Activated naive CD4-positive, alpha-beta T cell treated with anti-CD3 and anti-CD28 coated beads, Interleukin-2, amount 10 ng/mL, durations not matched to agents 7 days and 5 days (primary cell): Measurements from ENCODE around the gene CCBE1.

ENCODE experiments used
- CTCF ChIA-PET: fragments of 350-600 bp; sonication (Branson Sonifier 250); formaldehyde crosslinking; loops from one replicate; lab custom pipeline; 2021; ENCODE audit warnings: antibody characterized with exemption; lab: Charles Lee
- DNase-seq: peaks from one replicate; pipeline ENCODE4 v3.0.0-alpha.2; 2020
- H3K27ac Mint-ChIP-seq: one replicate; pipeline ENCODE4 v1.8.0; 2021; ENCODE audit warnings: mild to moderate bottlenecking, moderate library complexity, mixed read lengths
- H3K27me3 Mint-ChIP-seq: one replicate; pipeline ENCODE4 v1.8.0; 2021; ENCODE audit warnings: mild to moderate bottlenecking, mixed read lengths
- H3K36me3 Mint-ChIP-seq: one replicate; pipeline ENCODE4 v1.8.0; 2021; ENCODE audit warnings: mixed read lengths
- H3K4me1 Mint-ChIP-seq: one replicate; pipeline ENCODE4 v1.8.0; 2021; ENCODE audit warnings: mixed read lengths
- H3K4me3 Mint-ChIP-seq: one replicate; pipeline ENCODE4 v1.8.0; 2021; ENCODE audit warnings: mild to moderate bottlenecking, moderate library complexity, mixed read lengths
- H3K9me3 Mint-ChIP-seq: one replicate; pipeline ENCODE4 v1.8.0; 2021; ENCODE audit warnings: mixed read lengths

The CCBE1 gene

GRCh38 chr18:59479776-59480175 is 217.4 kb downstream of the CCBE1 start:
- H3K36me3 Mint-ChIP-seq: no peaks in the 10 kb centered on the region
- CTCF ChIA-PET: no interaction called here
- no peaks in the 10 kb centered on the region for H3K27me3 Mint-ChIP-seq
- H3K9me3 Mint-ChIP-seq: no peaks in the 10 kb centered on the region
- H3K4me3 Mint-ChIP-seq: no peak overlapping the region
- no peaks in the 10 kb centered on the region for H3K4me1 Mint-ChIP-seq
- no peak overlapping the region for H3K27ac Mint-ChIP-seq
- DNase-seq: no peak

- H3K4me1 Mint-ChIP-seq: no peaks in the 10 kb centered on the region
- CTCF ChIA-PET: interaction anchor here (1.1 kb wide), 1 partner anchor 19 kb away, joined by 3 read pairs; no protein-coding TSS in a partner anchor
- no peaks in the 10 kb centered on the region for H3K36me3 Mint-ChIP-seq
- no peak overlapping the region for H3K27ac Mint-ChIP-seq
- DNase-seq: no peak
- H3K4me3 Mint-ChIP-seq: no peak overlapping the region
- H3K27me3 Mint-ChIP-seq: no peaks in the 10 kb centered on the region
- no peaks in the 10 kb centered on the region for H3K9me3 Mint-ChIP-seq
Measured at GRCh38 chr18:59478591-59478990, 218.6 kb downstream of the CCBE1 start.

GRCh38 chr18:59477849-59478248 is 219.4 kb downstream of the CCBE1 start:
- CTCF ChIA-PET: interaction anchor here (1.1 kb wide), 1 partner anchor 18 kb away, joined by 3 read pairs; no protein-coding TSS in a partner anchor
- Mint-ChIP-seq H3K4me3 (no peak overlapping the region), H3K27me3 (no peaks in the 10 kb centered on the region), H3K36me3 (no peaks in the 10 kb centered on the region), H3K9me3 (no peaks in the 10 kb centered on the region), H3K4me1 (no peaks in the 10 kb centered on the region), H3K27ac (no peak overlapping the region)
- no peak for DNase-seq

GRCh38 chr18:59470561-59471121 is 226.6 kb downstream of the CCBE1 start:
- no peak overlapping the region for H3K27ac Mint-ChIP-seq
- no peaks in the 10 kb centered on the region for H3K9me3 Mint-ChIP-seq
- no peaks in the 10 kb centered on the region for H3K4me1 Mint-ChIP-seq
- no peaks in the 10 kb centered on the region for H3K27me3 Mint-ChIP-seq
- DNase-seq: no peak
- no peaks in the 10 kb centered on the region for H3K36me3 Mint-ChIP-seq
- CTCF ChIA-PET: interaction anchor here (2.4 kb wide), 1 partner anchor 11 kb away, joined by 13 read pairs; no protein-coding TSS in a partner anchor
- H3K4me3 Mint-ChIP-seq: no peak overlapping the region

GRCh38 chr18:59469463-59470180 is 227.6 kb downstream of the CCBE1 start:
- no peak overlapping the region for H3K27ac Mint-ChIP-seq
- no peak for DNase-seq
- CTCF ChIA-PET: interaction anchor here (0.6 to 2.4 kb wide), 2 partner anchors 10 to 40 kb away, joined by 3 to 13 read pairs; no protein-coding TSS in a partner anchor
- H3K9me3 Mint-ChIP-seq: no peaks in the 10 kb centered on the region
- peaks cover 3% of the 10 kb centered on the region for H3K27me3 Mint-ChIP-seq
- no peaks in the 10 kb centered on the region for H3K4me1 Mint-ChIP-seq
- no peaks in the 10 kb centered on the region for H3K36me3 Mint-ChIP-seq
- H3K4me3 Mint-ChIP-seq: no peak overlapping the region

GRCh38 chr18:59468821-59469220 is 228.4 kb downstream of the CCBE1 start:
- Mint-ChIP-seq H3K4me3 (no peak overlapping the region), H3K27ac (no peak overlapping the region), H3K36me3 (no peaks in the 10 kb centered on the region), H3K9me3 (no peaks in the 10 kb centered on the region), H3K4me1 (no peaks in the 10 kb centered on the region), H3K27me3 (peaks cover 4% of the 10 kb centered on the region)
- CTCF ChIA-PET: no interaction called here
- no peak for DNase-seq

GRCh38 chr18:59467497-59467896 is 229.7 kb downstream of the CCBE1 start:
- Mint-ChIP-seq H3K4me1 (no peaks in the 10 kb centered on the region), H3K27me3 (peaks cover 4% of the 10 kb centered on the region), H3K4me3 (no peak overlapping the region), H3K36me3 (no peaks in the 10 kb centered on the region), H3K27ac (no peak overlapping the region), H3K9me3 (no peaks in the 10 kb centered on the region)
- CTCF ChIA-PET: interaction anchor here (1.2 kb wide), 1 partner anchor 9 kb away, joined by 3 read pairs; no protein-coding TSS in a partner anchor
- no peak for DNase-seq

GRCh38 chr18:59466980-59467379 is 230.2 kb downstream of the CCBE1 start:
- H3K36me3 Mint-ChIP-seq: no peaks in the 10 kb centered on the region
- no peaks in the 10 kb centered on the region for H3K9me3 Mint-ChIP-seq
- H3K4me1 Mint-ChIP-seq: no peaks in the 10 kb centered on the region
- peaks cover 4% of the 10 kb centered on the region for H3K27me3 Mint-ChIP-seq
- H3K27ac Mint-ChIP-seq: no peak overlapping the region
- CTCF ChIA-PET: interaction anchor here (1.2 kb wide), 1 partner anchor 8 kb away, joined by 3 read pairs; no protein-coding TSS in a partner anchor
- no peak overlapping the region for H3K4me3 Mint-ChIP-seq
- no peak for DNase-seq

GRCh38 chr18:59464486-59464885 is 232.7 kb downstream of the CCBE1 start:
- no peak overlapping the region for H3K27ac Mint-ChIP-seq
- H3K36me3 Mint-ChIP-seq: no peaks in the 10 kb centered on the region

GRCh38 chr18:59461171-59461570 is 236.1 kb downstream of the CCBE1 start:
- CTCF ChIA-PET: interaction anchor here (5.0 kb wide), 1 partner anchor 362 kb away, joined by 58 read pairs; no protein-coding TSS in a partner anchor
- Mint-ChIP-seq H3K27ac (no peak overlapping the region), H3K9me3 (no peaks in the 10 kb centered on the region), H3K36me3 (no peaks in the 10 kb centered on the region), H3K4me1 (no peaks in the 10 kb centered on the region), H3K27me3 (peaks cover 4% of the 10 kb centered on the region), H3K4me3 (no peak overlapping the region)
- no peak for DNase-seq

More at GRCh38 chr18:59464486-59464885, 232.7 kb downstream of the CCBE1 start:
- Mint-ChIP-seq H3K27me3 (peaks cover 4% of the 10 kb centered on the region), H3K9me3 (no peaks in the 10 kb centered on the region), H3K4me3 (no peak overlapping the region), H3K4me1 (no peaks in the 10 kb centered on the region)
- no peak for DNase-seq
- CTCF ChIA-PET: no interaction called here

GRCh38 chr18:59460072-59460420 is 237.2 kb downstream of the CCBE1 start:
- CTCF ChIA-PET: interaction anchor here (0.7 to 5.0 kb wide), 7 partner anchors 11 to 1964 kb away, joined by 3 to 58 read pairs (median 3); no protein-coding TSS in a partner anchor
- H3K36me3 Mint-ChIP-seq: no peaks in the 10 kb centered on the region
- H3K27me3 Mint-ChIP-seq: peaks cover 4% of the 10 kb centered on the region
- H3K4me3 Mint-ChIP-seq: no peak overlapping the region
- H3K27ac Mint-ChIP-seq: no peak overlapping the region
- no peaks in the 10 kb centered on the region for H3K4me1 Mint-ChIP-seq
- no peak for DNase-seq
- H3K9me3 Mint-ChIP-seq: no peaks in the 10 kb centered on the region

GRCh38 chr18:59459369-59460071 is 237.7 kb downstream of the CCBE1 start:
- Mint-ChIP-seq H3K4me3 (no peak overlapping the region), H3K27ac (no peak overlapping the region), H3K27me3 (peaks cover 4% of the 10 kb centered on the region), H3K36me3 (no peaks in the 10 kb centered on the region), H3K9me3 (no peaks in the 10 kb centered on the region), H3K4me1 (no peaks in the 10 kb centered on the region)
- CTCF ChIA-PET: interaction anchor here (0.6 to 5.0 kb wide), 15 partner anchors 8 to 364 kb away, joined by 3 to 58 read pairs (median 3); partner anchors contain the start of gene CCBE1
- DNase-seq: no peak

GRCh38 chr18:59458575-59458974 is 238.6 kb downstream of the CCBE1 start:
- Mint-ChIP-seq H3K27ac (no peak overlapping the region), H3K9me3 (no peaks in the 10 kb centered on the region), H3K4me1 (no peaks in the 10 kb centered on the region), H3K27me3 (peaks cover 4% of the 10 kb centered on the region), H3K4me3 (no peak overlapping the region), H3K36me3 (no peaks in the 10 kb centered on the region)
- CTCF ChIA-PET: interaction anchor here (0.6 to 5.0 kb wide), 11 partner anchors 9 to 365 kb away, joined by 3 to 58 read pairs (median 3); partner anchors contain the start of gene CCBE1
- no peak for DNase-seq

GRCh38 chr18:59456657-59457056 is 240.6 kb downstream of the CCBE1 start:
- no peak overlapping the region for H3K27ac Mint-ChIP-seq
- CTCF ChIA-PET: interaction anchor here (5.0 kb wide), 1 partner anchor 367 kb away, joined by 58 read pairs; no protein-coding TSS in a partner anchor
- H3K9me3 Mint-ChIP-seq: no peaks in the 10 kb centered on the region
- H3K27me3 Mint-ChIP-seq: peaks cover 4% of the 10 kb centered on the region
- H3K36me3 Mint-ChIP-seq: no peaks in the 10 kb centered on the region
- no peaks in the 10 kb centered on the region for H3K4me1 Mint-ChIP-seq
- DNase-seq: no peak
- H3K4me3 Mint-ChIP-seq: no peak overlapping the region
